H1 (cell line): ENCODE results near the gene NSG2. TPM values are rescaled to one million over a fixed set of nuclear protein-coding genes. Genes with fewer than 3 reads are reported as not detected.

ENCODE experiments used
- ATF2 ChIP-seq: IDR thresholded peaks from 2 replicates; pipeline ENCODE4 v1.6.1; 2012; ENCODE audit warnings: low read length, inconsistent platforms
- BACH1 ChIP-seq: IDR thresholded peaks from 2 replicates; pipeline ENCODE4 v1.6.1; 2012; ENCODE audit warnings: low read length, improper control_type of control experiment
- CHD7 ChIP-seq: fragments of 300-600 bp; sonication (generic); IDR thresholded peaks from 2 replicates; pipeline ENCODE4 v1.7.1; 2012; ENCODE audit warnings: low read length, moderate library complexity, mild to moderate bottlenecking, inconsistent platforms; ENCODE audit not compliant: insufficient replicate concordance
- CREB1 ChIP-seq: IDR thresholded peaks from 2 replicates; pipeline ENCODE4 v1.6.1; 2012; ENCODE audit warnings: inconsistent platforms
- HDAC2 ChIP-seq, 2 experiments: fragments of 300-600 bp in 1 of 2; sonication (generic) in 1 of 2; IDR thresholded peaks; 2 replicates each; pipeline ENCODE4 v1.6.1; 2011 to 2012; ENCODE audit warnings: low read depth in 2 of 2, low read length in 2 of 2, mild to moderate bottlenecking in 2 of 2, moderate library complexity in 2 of 2, borderline replicate concordance in 1 of 2, inconsistent platforms in 1 of 2
- JUN ChIP-seq: IDR thresholded peaks from 2 replicates; pipeline ENCODE4 v1.6.1; 2011; ENCODE audit warnings: low read depth, mild to moderate bottlenecking, improper control_type of control experiment, low read length
- NRF1 ChIP-seq: IDR thresholded peaks from 2 replicates; pipeline ENCODE4 v1.6.1; 2011; ENCODE audit warnings: mild to moderate bottlenecking, low read depth, low read length, improper control_type of control experiment
- RXRA ChIP-seq: IDR thresholded peaks from 2 replicates; pipeline ENCODE4 v1.6.1; 2011; ENCODE audit warnings: low read depth, mild to moderate bottlenecking, low read length, moderate library complexity; ENCODE audit not compliant: insufficient read depth
- TAF1 ChIP-seq: IDR thresholded peaks from 2 replicates; pipeline ENCODE4 v1.6.1; 2011; ENCODE audit warnings: mild to moderate bottlenecking, low read depth, low read length
- TCF12 ChIP-seq: IDR thresholded peaks from 2 replicates; pipeline ENCODE4 v1.6.1; 2011; ENCODE audit warnings: low read depth, mild to moderate bottlenecking, low read length
- YY1 ChIP-seq: IDR thresholded peaks from 2 replicates; pipeline ENCODE4 v1.6.1; 2011; ENCODE audit warnings: low read depth, mild to moderate bottlenecking, low read length
- polyA plus RNA-seq, 7 experiments: library from polyadenylated mRNA; depleted of rRNA in 3 of 7; stranded (reverse) in 5 of 7; unstranded in 2 of 7; fragments of >200 nt in 5 of 7; fragments of 200-250 nt in 2 of 7; gene quantifications; 1 replicate in 5 of 7; 2 replicates in 1 of 7; 4 replicates in 1 of 7; pipeline versions ENCODE4 v1.2.1 to v1.2.3, GENCODE V29; 2011 to 2013; ENCODE audit warnings: missing spikeins in 2 of 7, mixed read lengths in 2 of 7
- total RNA-seq: library from RNA; stranded (reverse); fragmentation: NEBNext Ultra II Directional; extraction: Animal tissue kit (Norgen Biotek cat#: 25700); gene quantifications from 2 replicates; pipeline ENCODE4 v1.2.1, GENCODE V29; 2021

NSG2 gene
- total and polyA plus RNA-seq, 2 of the 8 experiments (the other 6 are each of a cell fraction or from before 2014, with no cell fraction given) = 0.56 to 0.78 TPM

GRCh38 chr5:174084691-174085154, 39.2 kb downstream of the NSG2 start (continued):
- TF ChIP-seq CHD7 = no peak
- TF ChIP-seq CREB1 = no peak
- TF ChIP-seq HDAC2 (IDR thresholded peaks at IDR 0.05; ENCODE audit: borderline replicate concordance in 1 of 2, low read depth in 2 of 2, low read length in 2 of 2) = no peak
- no peak for TF ChIP-seq TCF12
- no peak for TF ChIP-seq NRF1
- no peak for TF ChIP-seq TAF1
- no peak for TF ChIP-seq BACH1
- no peak for TF ChIP-seq JUN
- TF ChIP-seq YY1 = no peak
- TF ChIP-seq RXRA = no peak
- no peak for TF ChIP-seq ATF2
